Colon (tissue), 2 donors: ENCODE results near the gene UBAC2.
"Not testable (repeated sequence)": the region's sequence is repeated elsewhere in the genome, so short reads cannot be mapped to it uniquely, and the experiment has no call there.

Experiments used
- FAIRE-seq: peaks from 2 replicates; lab custom pipeline; 2012; peaks lifted over from hg19 to GRCh38; lab: Jason Lieb, UNC
- donor health status: control.
- donor health status: control.

Gene UBAC2

DNA sequence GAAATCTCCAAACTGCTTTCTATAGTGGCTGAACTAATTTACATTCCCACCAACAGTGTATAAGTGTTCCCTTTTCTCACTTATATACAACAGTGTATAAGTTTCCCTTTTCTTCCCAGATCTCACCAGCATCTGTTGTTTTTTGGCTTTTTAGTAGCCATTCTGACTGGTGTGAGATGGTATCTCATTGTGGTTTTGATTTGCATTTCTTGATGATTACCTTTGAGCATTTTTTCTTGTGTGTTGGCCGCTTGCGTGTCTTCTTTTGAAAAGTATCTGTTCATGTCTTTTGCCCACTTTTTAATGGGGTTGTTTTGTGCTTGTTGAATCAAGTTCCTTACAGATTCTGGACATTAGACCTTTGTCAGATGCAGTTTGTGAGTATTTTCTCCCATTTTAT is 49.0 kb downstream of the UBAC2 start:
- not testable (repeated sequence) for FAIRE-seq

DNA sequence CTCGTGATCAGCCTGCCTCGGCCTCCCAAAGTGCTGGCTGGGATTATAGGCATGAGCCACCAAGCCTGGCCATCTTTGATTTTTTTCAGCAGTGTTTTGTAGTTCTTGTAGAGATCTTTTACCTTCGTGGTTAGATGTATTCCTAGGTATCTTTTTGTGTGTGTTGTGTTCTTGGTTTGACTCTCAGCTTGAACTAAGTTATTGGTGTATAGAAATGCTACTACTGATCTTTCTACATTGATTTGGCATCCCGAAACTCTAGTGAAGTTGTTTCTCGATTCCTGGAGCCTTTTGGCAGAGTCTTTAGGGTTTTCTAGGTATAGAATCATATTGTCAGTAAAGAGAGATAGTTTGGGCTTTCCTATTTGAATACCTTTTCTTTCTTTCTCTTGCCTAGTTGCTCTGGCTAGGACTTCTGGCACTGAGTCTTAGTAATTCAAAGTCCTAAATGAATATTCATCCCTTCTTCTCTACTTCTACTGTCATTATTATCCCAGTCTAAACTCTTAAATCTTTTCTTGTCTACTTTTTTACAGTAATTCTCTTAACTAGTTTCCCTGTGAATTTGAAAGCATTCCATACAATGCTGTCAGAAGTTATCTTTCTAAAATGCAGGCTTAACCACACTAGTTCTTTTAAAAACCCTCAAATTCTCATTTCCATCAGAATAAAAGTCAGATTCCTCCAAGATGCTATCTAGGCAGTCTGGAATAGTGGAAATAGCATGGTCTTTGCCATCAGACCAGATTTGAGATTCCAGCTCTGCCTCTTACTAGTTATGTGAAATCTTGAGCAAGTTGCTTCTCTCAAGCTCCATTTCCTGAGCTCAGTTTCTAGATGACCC is 50.5 kb downstream of the UBAC2 start:
- no peak for FAIRE-seq

DNA sequence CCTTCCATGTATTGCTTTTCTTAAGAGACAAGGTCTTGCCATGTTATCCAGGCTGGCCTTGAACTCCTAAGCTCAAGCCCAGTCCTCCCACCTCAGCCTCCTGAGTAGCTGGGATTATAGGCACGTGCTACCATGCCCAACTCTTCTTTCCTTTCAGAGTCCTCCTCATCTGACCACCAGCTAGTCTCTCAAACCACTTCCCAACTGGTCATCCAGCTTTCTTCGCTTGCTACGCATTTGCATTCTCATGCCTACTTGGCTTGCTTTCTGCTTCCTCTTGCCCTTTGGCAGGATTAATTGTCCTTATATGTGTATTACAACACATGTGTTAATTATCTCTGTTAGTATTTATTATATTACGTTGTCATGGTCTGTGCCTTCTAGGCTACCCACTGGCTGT is 51.3 kb downstream of the UBAC2 start:
- FAIRE-seq = no peak

GRCh38 chr13:99254830-99255229 is 54.2 kb downstream of the UBAC2 start:
- FAIRE-seq = no peak

GRCh38 chr13:99255271-99255670 is 54.6 kb downstream of the UBAC2 start:
- no peak for FAIRE-seq

DNA sequence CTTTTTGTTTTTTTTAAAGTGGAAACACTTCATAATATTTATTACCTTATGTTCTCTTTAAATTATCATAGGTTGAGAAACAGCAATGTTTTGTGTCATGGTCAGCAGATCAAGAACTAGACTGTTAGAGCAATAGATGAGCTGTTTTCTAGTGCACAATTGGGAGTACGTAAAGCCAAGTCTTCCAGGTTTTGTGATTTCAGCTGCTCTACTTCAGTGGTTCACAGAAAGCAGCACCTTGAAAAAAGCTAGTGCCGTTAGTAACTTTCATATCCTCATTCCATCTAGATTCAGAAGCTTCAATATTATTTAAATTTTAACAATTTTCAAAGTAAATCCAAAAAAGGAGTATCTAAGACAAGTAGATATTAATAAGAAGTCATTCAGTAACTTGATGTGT is 55.6 kb downstream of the UBAC2 start:
- FAIRE-seq = no peak

DNA sequence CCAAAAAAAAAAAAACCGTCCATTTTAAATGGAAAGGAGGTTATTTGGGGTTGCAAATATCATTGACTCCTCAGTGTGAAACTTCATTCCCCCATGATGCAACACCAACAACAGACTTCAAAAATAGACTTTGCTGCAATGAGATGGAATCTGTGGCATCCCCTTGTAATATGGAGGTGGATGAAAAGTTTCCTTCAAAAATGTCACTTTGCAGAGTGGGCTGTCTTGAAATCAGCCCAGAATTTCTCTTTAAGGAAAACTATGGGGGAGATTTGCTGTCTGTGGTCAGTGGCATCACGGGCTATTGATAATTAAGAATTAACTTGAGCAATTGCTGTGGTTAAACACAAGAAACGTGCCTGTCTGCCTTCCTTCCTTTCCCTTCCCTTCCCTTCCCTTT is 56.1 kb downstream of the UBAC2 start:
- FAIRE-seq = no peak

DNA sequence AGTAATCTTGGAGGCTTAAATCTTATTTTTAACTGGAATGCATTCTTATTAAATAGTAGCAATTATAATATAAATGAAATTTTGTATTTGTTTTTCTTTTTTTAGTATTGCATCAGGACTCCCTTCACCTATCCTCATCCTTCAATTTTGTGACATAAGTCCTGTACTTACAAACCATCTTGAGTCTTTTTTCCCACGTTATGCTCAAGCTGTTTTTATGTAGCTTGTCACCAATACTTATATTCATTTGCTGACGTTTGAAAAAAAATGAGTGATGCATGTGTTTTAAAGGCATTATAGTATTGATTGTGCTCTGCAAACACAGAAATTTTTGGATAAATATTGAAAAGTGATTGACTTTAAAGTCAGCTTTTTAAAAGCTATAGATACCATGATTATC is 56.6 kb downstream of the UBAC2 start:
- FAIRE-seq = no peak

DNA sequence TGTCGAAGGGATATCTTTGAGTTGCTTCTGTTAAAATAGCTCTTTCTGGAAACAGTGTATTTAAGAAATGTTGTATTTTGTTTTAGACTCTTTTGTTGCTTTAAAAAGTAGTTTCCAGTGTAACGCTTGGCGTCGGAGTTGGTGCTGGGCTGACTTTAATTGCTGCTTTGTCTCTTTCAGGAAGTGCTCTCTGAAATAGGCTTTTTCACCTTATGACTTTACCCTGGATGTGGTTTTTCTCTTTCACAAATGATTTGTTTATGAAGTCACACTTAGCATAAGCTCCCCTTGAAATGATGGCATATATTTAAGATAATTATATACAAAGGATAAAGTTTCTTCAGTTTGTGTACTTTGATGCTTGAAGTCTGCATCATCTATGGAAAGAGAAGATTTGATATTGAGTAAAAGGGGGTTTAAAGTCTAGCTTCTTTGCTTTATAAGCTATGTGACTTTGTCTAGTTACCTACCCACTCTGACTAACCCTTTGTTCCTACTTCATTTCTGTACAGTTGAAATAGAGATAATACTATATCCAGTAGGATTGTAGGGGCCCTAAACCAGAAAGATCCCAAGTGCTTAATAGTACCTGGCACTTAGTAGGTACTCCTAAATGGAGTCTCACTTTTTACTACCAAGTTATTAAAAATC is 57.7 kb downstream of the UBAC2 start, which contains the start of gene GPR18:
Gene GPR18, minus strand, starts transcription at position 170 of the 651 bp plus-strand sequence. CDS start 2,507 bp downstream, outside the sequence.
- FAIRE-seq = no peak

GRCh38 chr13:99258946-99259345 is 58.3 kb downstream of the UBAC2 start:
- peak; percentile 31 for FAIRE-seq

DNA sequence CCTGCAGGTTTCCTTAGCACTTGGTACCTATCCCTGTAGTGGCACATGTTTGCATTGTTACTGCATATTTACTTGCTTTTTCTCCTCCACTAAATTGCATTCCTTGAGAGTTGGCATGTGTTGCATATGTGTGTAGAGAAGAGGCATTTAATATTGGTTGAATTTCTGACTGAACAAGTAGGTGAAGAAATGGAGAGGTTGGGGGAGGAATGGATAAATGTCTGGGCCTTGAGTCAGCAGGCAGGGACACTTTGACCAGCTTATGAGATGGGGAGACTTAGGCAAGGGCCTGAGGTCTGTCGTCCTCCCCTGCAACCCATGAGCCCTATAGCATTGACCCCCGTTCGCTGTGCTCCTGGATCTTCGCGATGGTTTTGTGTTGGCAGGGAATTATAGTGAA is 59.6 kb downstream of the UBAC2 start:
- no peak for FAIRE-seq

DNA sequence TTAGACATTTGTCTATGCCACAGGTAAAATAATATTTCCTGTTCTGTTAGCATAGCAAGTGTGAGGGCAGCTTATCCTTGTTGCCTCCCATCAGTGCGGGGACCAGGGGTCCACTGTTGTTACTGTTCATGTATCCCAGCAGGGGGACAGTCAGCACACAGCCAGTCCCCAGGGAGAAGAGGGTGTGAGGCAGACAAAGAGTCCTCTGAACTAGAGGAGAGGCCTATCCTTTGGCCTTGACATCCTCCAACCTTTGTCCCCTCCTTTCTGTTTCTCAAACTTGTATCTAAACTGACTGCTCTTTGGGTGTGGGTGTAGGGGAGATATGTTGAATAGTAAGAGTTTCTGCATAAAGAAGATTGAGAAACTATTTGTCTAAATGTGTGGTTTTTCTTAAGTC is 60.4 kb downstream of the UBAC2 start:
- FAIRE-seq = no peak

- no peak for FAIRE-seq
Observed at GRCh38 chr13:99263126-99263785, 62.6 kb downstream of the UBAC2 start.

DNA sequence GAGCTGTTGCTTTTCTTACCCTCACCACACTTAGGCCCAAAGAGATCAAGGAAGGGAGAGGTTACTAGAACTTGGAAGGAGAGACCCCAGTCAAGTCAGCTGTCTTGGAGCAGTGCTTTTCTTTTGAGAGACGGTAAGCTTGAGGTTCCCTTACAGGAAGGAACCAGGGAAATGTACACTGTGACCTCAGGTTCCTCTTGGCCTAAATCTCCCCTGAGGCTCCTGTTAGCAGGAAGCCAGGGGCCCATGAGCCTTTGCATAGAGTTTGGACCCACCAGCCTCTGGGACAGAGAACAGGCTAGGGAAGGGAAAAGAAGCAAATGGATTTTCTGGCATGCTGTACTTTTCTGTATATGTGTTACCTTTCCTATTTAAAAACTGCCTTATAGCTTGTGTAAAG is 63.4 kb downstream of the UBAC2 start:
- no peak for FAIRE-seq

- no peak for FAIRE-seq
Observed at GRCh38 chr13:99265162-99265800, 64.6 kb downstream of the UBAC2 start.

GRCh38 chr13:99265821-99266426 is 65.3 kb downstream of the UBAC2 start:
- peak; percentile 90 for FAIRE-seq

DNA sequence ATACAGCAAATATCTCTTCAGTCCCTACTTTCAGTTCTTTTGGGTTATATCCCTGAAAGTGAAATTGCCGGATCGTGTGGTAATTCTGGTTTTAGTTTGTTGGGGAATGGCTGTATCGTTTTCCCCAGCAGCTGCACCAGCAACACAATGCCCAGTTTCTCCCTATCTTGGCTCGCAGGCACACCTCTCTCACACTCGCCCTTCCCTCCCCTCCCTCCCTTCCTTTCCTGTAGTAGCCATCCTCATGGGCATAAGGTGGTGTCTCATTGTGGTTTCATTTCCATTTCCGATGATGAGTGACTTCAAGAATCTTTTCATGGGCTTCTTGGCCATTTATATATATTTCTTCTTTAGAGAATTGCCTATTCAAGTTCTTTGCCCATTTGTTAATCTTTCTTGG is 66.2 kb downstream of the UBAC2 start:
- no peak for FAIRE-seq

DNA sequence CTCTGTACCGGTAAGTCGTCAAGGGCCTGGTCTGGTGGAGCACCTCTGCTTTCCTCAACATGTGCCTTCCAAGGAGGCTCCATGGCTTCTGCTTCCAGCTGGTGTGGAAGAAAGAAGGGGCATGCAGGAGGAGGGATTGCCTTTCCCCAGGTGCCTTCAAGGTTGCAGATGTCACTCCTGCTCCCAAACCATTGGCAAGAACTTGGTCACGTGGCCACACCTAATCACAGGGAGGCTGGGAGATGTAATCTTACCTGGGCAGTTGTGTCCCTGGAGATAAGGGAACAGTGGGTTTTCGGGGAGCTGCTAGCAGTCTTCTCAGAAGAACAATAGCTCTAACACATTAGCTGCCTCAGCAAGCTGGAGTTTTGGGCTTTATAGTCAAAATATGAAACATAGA is 67.3 kb downstream of the UBAC2 start:
- no peak for FAIRE-seq

DNA sequence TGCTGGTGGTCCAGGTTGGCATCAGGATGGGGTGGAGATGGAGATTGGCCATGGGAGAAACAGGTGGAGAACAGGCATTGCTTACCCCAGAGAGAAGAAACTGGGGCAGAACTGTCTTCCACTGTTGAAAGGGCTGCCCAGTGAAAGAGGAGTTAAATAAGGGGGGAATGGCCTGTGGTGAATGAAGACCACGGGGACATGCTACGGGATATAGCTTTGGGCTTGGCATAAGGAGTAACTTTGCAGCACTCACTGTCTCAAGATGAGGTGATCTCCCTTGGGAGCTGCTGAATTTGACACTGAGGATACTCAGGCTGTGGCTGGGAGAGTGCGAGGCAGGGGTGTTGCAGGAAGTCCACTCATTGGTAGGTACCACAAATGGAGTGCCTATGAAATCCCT is 68.2 kb downstream of the UBAC2 start:
- no peak for FAIRE-seq

DNA sequence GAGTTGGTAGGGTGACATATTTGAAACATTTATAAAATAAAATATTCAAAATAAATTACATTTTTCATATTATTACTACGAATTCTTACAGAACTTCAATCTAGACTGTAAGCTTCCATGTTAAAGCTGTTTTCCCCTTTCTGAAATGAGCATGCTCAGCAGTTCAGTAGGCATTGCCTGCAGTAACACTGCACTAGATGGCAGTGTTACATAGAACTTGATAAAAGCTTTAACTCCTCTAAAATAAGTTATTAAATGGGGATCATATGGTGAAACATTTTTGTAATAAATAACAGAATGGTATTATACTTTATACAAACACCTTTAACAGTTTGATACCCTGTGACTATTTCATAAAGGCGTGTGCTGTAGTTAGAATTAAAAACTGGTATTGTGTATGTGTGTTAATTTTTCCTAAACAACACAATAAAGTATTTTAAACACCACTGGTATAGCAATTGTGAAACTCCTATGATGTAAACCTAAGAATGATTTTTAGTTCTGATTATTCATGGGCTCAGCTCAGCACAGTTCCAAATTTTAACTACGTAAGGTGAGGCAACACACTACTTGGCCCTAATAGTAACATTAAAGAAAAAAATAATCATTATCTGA is 69.1 kb downstream of the UBAC2 start:
- peak; percentile 10 for FAIRE-seq

- no peak for FAIRE-seq
Observed at GRCh38 chr13:99270518-99270917, 69.9 kb downstream of the UBAC2 start.

DNA sequence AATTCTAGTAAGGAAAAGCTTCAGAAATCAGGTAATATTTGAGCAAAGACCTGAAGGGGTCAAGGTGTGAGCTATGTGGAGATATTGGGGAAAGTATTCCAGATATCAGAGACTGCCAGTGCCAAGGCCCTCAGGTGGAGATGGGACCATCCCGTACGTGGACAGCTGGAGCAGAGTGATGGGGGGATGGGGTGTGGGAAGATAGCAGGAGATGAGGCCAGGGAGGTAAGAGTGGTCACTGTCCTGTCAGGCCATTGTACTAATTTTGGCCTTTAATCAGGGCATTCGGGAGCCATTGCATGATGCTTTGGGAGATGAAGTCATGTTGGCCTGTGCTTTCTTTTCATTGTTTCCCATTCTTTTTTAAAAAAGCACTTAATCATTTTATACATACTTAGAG is 70.6 kb downstream of the UBAC2 start:
- no peak for FAIRE-seq
